B cell (primary cell): ENCODE measurements around the gene SUPT7L. TPM values are rescaled to one million over a fixed set of nuclear protein-coding genes. Genes with fewer than 3 reads are reported as not detected.

Source experiments
- ATAC-seq: fragments of 200-7000 bp; cut with Tn5 transposase; one replicate; pipeline ENCODE4 v1.10.0; 2021; ENCODE audit warnings: low read depth, mild to moderate bottlenecking, moderate number of reproducible peaks, moderate library complexity
- CTCF ChIA-PET: fragments of 350-600 bp; sonication (Branson Sonifier 250); formaldehyde crosslinking; loops from one replicate; lab custom pipeline; 2021; ENCODE audit warnings: antibody characterized with exemption, inconsistent platforms; lab: Charles Lee
- POLR2A ChIA-PET: fragments of 350-600 bp; sonication (Branson Sonifier 250); formaldehyde crosslinking; loops from one replicate; lab custom pipeline; 2021; ENCODE audit warnings: antibody characterized with exemption; lab: Charles Lee
- DNase-seq: peaks from one replicate; pipeline ENCODE4 v3.0.0; 2013
- H2AFZ ChIP-seq: 2 replicates; pipeline ENCODE4 v1.6.1; 2012; ENCODE audit warnings: mild to moderate bottlenecking, low read depth, low read length; ENCODE audit not compliant: insufficient read depth, poor library complexity, severe bottlenecking
- H3K27ac ChIP-seq, 2 donors: 1 replicate in 1 of 2; 2 replicates in 1 of 2; pipeline ENCODE4 v1.5.1; 2012 to 2013; ENCODE audit warnings: low read length in 2 of 2, mild to moderate bottlenecking in 2 of 2, moderate library complexity in 1 of 2
- H3K27me3 ChIP-seq, 4 experiments: fragments of 200-600 bp in 1 of 4; sonication (generic) in 1 of 4; replicated peaks in 1 of 4; 1 replicate in 2 of 4; 2 replicates in 2 of 4; pipeline versions ENCODE4 v1.6.1 to v1.7.0; 2013 to 2016; ENCODE audit warnings: low read length in 3 of 4, mild to moderate bottlenecking in 2 of 4, mixed read lengths in 1 of 4, moderate library complexity in 1 of 4; ENCODE audit not compliant: insufficient read depth in 4 of 4, control insufficient read depth in 3 of 4; ENCODE audit errors: control extremely low read depth in 1 of 4
- H3K36me3 ChIP-seq, 2 experiments: replicated peaks in 1 of 2; 1 replicate in 1 of 2; 2 replicates in 1 of 2; pipeline versions ENCODE4 v1.6.1 to v1.7.1; 2013; ENCODE audit warnings: low read length in 1 of 2; ENCODE audit not compliant: insufficient read depth in 2 of 2, control insufficient read depth in 1 of 2; ENCODE audit errors: control extremely low read depth in 1 of 2, extremely low read depth in 1 of 2
- H3K4me1 ChIP-seq, 2 donors: fragments of 200-600 bp in 1 of 2; sonication (generic) in 1 of 2; 1 replicate in 1 of 2; 2 replicates in 1 of 2; pipeline versions ENCODE4 v1.5.1 to v1.6.1; 2013 to 2017; ENCODE audit warnings: low read length in 2 of 2; ENCODE audit not compliant: control insufficient read depth in 2 of 2, insufficient read depth in 2 of 2
- H3K4me2 ChIP-seq: replicated peaks from 2 replicates; pipeline ENCODE3; 2012; ENCODE audit warnings: mild to moderate bottlenecking, low read depth, low read length; ENCODE audit not compliant: poor library complexity, severe bottlenecking
- H3K4me3 ChIP-seq, 5 experiments: fragments of 200-600 bp in 1 of 5; sonication (generic) in 1 of 5; 1 replicate in 3 of 5; 2 replicates in 2 of 5; pipeline versions ENCODE4 v1.5.1 to v1.7.0; 2011 to 2016; ENCODE audit warnings: low read length in 4 of 5, mild to moderate bottlenecking in 4 of 5, low read depth in 2 of 5, control low read depth in 1 of 5, moderate library complexity in 1 of 5; ENCODE audit not compliant: insufficient read depth in 1 of 5; ENCODE audit errors: control extremely low read depth in 1 of 5, extremely low read depth in 1 of 5
- H3K79me2 ChIP-seq: fragments of 200-600 bp; sonication (generic); one replicate; pipeline ENCODE4 v1.6.0; 2016; ENCODE audit warnings: low read length; ENCODE audit not compliant: control insufficient read depth, insufficient read depth
- H3K9ac ChIP-seq: fragments of 200-600 bp; sonication (generic); 2 replicates; pipeline ENCODE4 v1.6.1; 2017; ENCODE audit warnings: mild to moderate bottlenecking, low read length, moderate library complexity
- H3K9me3 ChIP-seq, 3 donors: one replicate each; pipeline versions ENCODE4 v1.6.1 to v1.7.1; 2013; ENCODE audit warnings: low read length in 2 of 3; ENCODE audit not compliant: control insufficient read depth in 2 of 3, insufficient read depth in 1 of 3; ENCODE audit errors: control extremely low read depth in 1 of 3
- H4K20me1 ChIP-seq: 2 replicates; pipeline ENCODE4 v1.6.0; 2012; ENCODE audit warnings: mild to moderate bottlenecking, low read length; ENCODE audit not compliant: insufficient read depth, control insufficient read depth, poor library complexity, severe bottlenecking
- H3K27ac Mint-ChIP-seq: one replicate; pipeline ENCODE4 v1.8.0; 2021; ENCODE audit warnings: mixed read lengths
- H3K27me3 Mint-ChIP-seq: one replicate; pipeline ENCODE4 v1.8.0; 2021; ENCODE audit warnings: mixed read lengths
- H3K4me1 Mint-ChIP-seq: one replicate; pipeline ENCODE4 v1.8.0; 2021; ENCODE audit warnings: mixed read lengths
- H3K4me3 Mint-ChIP-seq: one replicate; pipeline ENCODE4 v1.8.0; 2021; ENCODE audit warnings: mixed read lengths
- H3K9me3 Mint-ChIP-seq: one replicate; pipeline ENCODE4 v1.8.0; 2022; ENCODE audit warnings: mixed read lengths; ENCODE audit not compliant: insufficient read depth
- CTCF ChIP-seq: fragments of 200-600 bp; IDR thresholded peaks from one replicate; pipeline ENCODE4 v1.8.0; 2022; ENCODE audit warnings: antibody characterized with exemption, mild to moderate bottlenecking
- EZH2 ChIP-seq: IDR thresholded peaks from 2 replicates; pipeline ENCODE4 v1.6.1; 2012; ENCODE audit warnings: borderline replicate concordance, low read depth, mild to moderate bottlenecking, moderate library complexity, low read length; ENCODE audit not compliant: insufficient read depth, poor library complexity, severe bottlenecking
- WGBS: methylation state at CpG from one replicate; pipeline ENCODE4 v1.1.5; 2013; ENCODE audit warnings: missing lambda C conversion rate; ENCODE audit not compliant: insufficient coverage; 5-methylcytosine and 5-hydroxymethylcytosine counted together
- intact Hi-C: fragments of 100-400 bp; cut with micrococcal nuclease; formaldehyde crosslinking; loops from one replicate; pipeline ENCODE4 v1.10.0; 2022
- polyA plus RNA-seq: library from polyadenylated mRNA; depleted of rRNA; stranded (reverse); fragments of >200 nt; gene quantifications from 2 replicates; pipeline ENCODE4 v1.2.3, GENCODE V29; 2012
- total RNA-seq, 2 donors: library from RNA; stranded (reverse); fragments of 120-200 nt in 1 of 2; gene quantifications; 1 replicate in 1 of 2; 2 replicates in 1 of 2; pipeline versions ENCODE4 v1.2.3 to v1.2.4, GENCODE V29; 2013 to 2022

SUPT7L gene
- total and polyA plus RNA-seq, 2 donors (not counting 1 experiment from before 2014, with no cell fraction given) = 40.2 to 42.4 TPM

GRCh38 chr2:27664154-27664574, 750 bp upstream of the SUPT7L start:
- H3K36me3 ChIP-seq = peaks cover 6 to 43% of the 10 kb centered on the region in 2 experiments
- Mint-ChIP-seq H3K27ac (peak overlapping the region; percentile 99), H3K4me3 (peak overlapping the region; percentile 99), H3K4me1 (peaks cover 42% of the 10 kb centered on the region), H3K9me3 (no peaks in the 10 kb centered on the region), H3K27me3 (no peaks in the 10 kb centered on the region)
- peaks cover 42% of the 10 kb centered on the region for H3K79me2 ChIP-seq
- TF ChIP-seq CTCF = no peak
- no peak for TF ChIP-seq EZH2
- H3K27me3 ChIP-seq = no peaks in the 10 kb centered on the region
- peaks cover 0 to 3% (median 0%) of the 10 kb centered on the region in 3 donors for H3K9me3 ChIP-seq
- H3K4me2 ChIP-seq = peak overlapping the region; percentile 96
- no peak for DNase-seq
- peak overlapping the region; percentile 75 to 100 (median 97) for H3K4me3 ChIP-seq
- peak overlapping the region; percentile 98 for H3K9ac ChIP-seq
- intact Hi-C loops = loop anchor here (10.0 kb wide), 1 partner anchor 79 kb away; the partner anchor contains the start of gene ZNF512
- H2AFZ ChIP-seq = peak overlapping the region; percentile 99
- no peaks in the 10 kb centered on the region for H4K20me1 ChIP-seq
- POLR2A ChIA-PET = interaction anchor here (1.4 to 1.6 kb wide), 2 partner anchors 35 to 293 kb away, joined by 4 to 6 read pairs; partner anchors contain the start of genes CCDC121, GPN1 and SNX17
- peaks cover 19 to 23% of the 10 kb centered on the region in 2 donors for H3K4me1 ChIP-seq
- ATAC-seq = no peak
- CTCF ChIA-PET = interaction anchor here (1.3 to 2.3 kb wide), 2 partner anchors 19 to 293 kb away, joined by 3 to 22 read pairs; partner anchors contain the start of gene SNX17
- peak overlapping the region; percentile 75 to 99 for H3K27ac ChIP-seq
- 2% methylated on average over 28 of the region's 28 CpGs for WGBS

- intact Hi-C loops = loop anchor here (10.0 kb wide), 1 partner anchor 77 kb away; the partner anchor contains the start of gene ZNF512
- no peaks in the 10 kb centered on the region for H3K27me3 Mint-ChIP-seq
- DNase-seq = no peak
- H2AFZ ChIP-seq = no peak overlapping the region
- peaks cover 39% of the 10 kb centered on the region for H3K4me1 Mint-ChIP-seq
- ChIA-PET CTCF (no interaction called here), POLR2A (no interaction called here)
- ATAC-seq = no peak
- H3K4me3 ChIP-seq = no peak overlapping the region
- no peaks in the 10 kb centered on the region for H4K20me1 ChIP-seq
- H3K4me2 ChIP-seq = no peak overlapping the region
- H3K27ac Mint-ChIP-seq = no peak overlapping the region
- TF ChIP-seq EZH2 (no peak), CTCF (no peak)
- H3K9me3 Mint-ChIP-seq = no peaks in the 10 kb centered on the region
- H3K4me3 Mint-ChIP-seq = peak overlapping the region; percentile 75
- H3K9me3 ChIP-seq = peaks cover 0 to 3% (median 0%) of the 10 kb centered on the region in 3 donors
- peaks cover 19 to 23% of the 10 kb centered on the region in 2 donors for H3K4me1 ChIP-seq
- H3K27me3 ChIP-seq = no peaks in the 10 kb centered on the region
- peaks cover 4 to 43% of the 10 kb centered on the region in 2 experiments for H3K36me3 ChIP-seq
- H3K79me2 ChIP-seq = peaks cover 42% of the 10 kb centered on the region
- WGBS = 100% methylated on average over 1 of the region's 1 CpG
- H3K27ac ChIP-seq = no peak overlapping the region
- no peak overlapping the region for H3K9ac ChIP-seq
These were observed 2.0 kb downstream of the SUPT7L start for GRCh38 chr2:27661371-27661770.
